Measurements from ENCODE around the gene ZNF32.

DNA sequence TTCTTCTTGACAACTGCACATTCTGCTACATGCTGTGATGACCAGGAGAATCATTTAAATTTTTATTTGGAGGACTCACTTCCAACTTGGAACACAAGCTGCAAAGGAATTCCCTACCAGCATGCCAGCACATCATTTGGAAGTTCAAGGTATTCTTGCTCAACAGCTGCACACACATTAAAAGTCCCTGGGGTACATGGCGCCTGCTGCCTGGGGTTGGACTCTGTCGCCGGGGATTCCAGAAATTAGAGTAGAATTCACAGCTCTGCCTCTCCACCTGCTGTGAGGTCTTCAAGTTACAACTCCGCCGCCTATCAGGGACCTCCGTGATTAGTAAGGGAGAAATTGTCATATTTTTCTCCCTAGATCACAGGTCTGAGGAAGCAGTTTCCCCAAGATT, 1.1 kb downstream of the ZNF32 start:
- no peak for TF ChIP-seq CHD1 (IDR thresholded peaks at IDR 0.05; ENCODE audit: low read depth, low read length)
- no peak for TF ChIP-seq CTCF (IDR thresholded peaks at IDR 0.05; ENCODE audit: control extremely low read depth in 1 of 3, insufficient read depth in 1 of 3, low read depth in 1 of 3, low read length in 3 of 3)
- TF ChIP-seq POLR2AphosphoS5 (IDR thresholded peaks at IDR 0.05; ENCODE audit: low read depth, low read length), result no peak
- TF ChIP-seq, protein P1, sequence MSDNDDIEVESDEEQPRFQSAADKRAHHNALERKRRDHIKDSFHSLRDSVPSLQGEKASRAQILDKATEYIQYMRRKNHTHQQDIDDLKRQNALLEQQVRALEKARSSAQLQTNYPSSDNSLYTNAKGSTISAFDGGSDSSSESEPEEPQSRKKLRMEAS (IDR thresholded peaks at IDR 0.05), result no peak
- TF ChIP-seq POLR2A (IDR thresholded peaks at IDR 0.05; ENCODE audit: control extremely low read depth in 1 of 2, low read depth in 2 of 2, low read length in 2 of 2), result no peak
- TF ChIP-seq PHF8 (conservative IDR thresholded peaks at IDR 0.05; ENCODE audit: low read depth, low read length), result no peak
- TF ChIP-seq CHD2 (IDR thresholded peaks at IDR 0.05; ENCODE audit: low read length), result no peak
